B cell (primary cell): ENCODE results near the gene NFAM1. TPM values are rescaled to one million over a fixed set of nuclear protein-coding genes. Genes with fewer than 3 reads are reported as not detected.

Experiments used
- ATAC-seq: fragments of 200-7000 bp; cut with Tn5 transposase; one replicate; pipeline ENCODE4 v1.10.0; 2021; ENCODE audit warnings: low read depth, mild to moderate bottlenecking, moderate number of reproducible peaks, moderate library complexity
- CTCF ChIA-PET: fragments of 350-600 bp; sonication (Branson Sonifier 250); formaldehyde crosslinking; loops from one replicate; lab custom pipeline; 2021; ENCODE audit warnings: antibody characterized with exemption, inconsistent platforms; lab: Charles Lee
- POLR2A ChIA-PET: fragments of 350-600 bp; sonication (Branson Sonifier 250); formaldehyde crosslinking; loops from one replicate; lab custom pipeline; 2021; ENCODE audit warnings: antibody characterized with exemption; lab: Charles Lee
- DNase-seq: peaks from one replicate; pipeline ENCODE4 v3.0.0; 2013
- H2AFZ ChIP-seq: 2 replicates; pipeline ENCODE4 v1.6.1; 2012; ENCODE audit warnings: mild to moderate bottlenecking, low read depth, low read length; ENCODE audit not compliant: insufficient read depth, poor library complexity, severe bottlenecking
- H3K27ac ChIP-seq, 2 donors: 1 replicate in 1 of 2; 2 replicates in 1 of 2; pipeline ENCODE4 v1.5.1; 2012 to 2013; ENCODE audit warnings: low read length in 2 of 2, mild to moderate bottlenecking in 2 of 2, moderate library complexity in 1 of 2
- H3K27me3 ChIP-seq, 4 experiments: fragments of 200-600 bp in 1 of 4; sonication (generic) in 1 of 4; replicated peaks in 1 of 4; 1 replicate in 2 of 4; 2 replicates in 2 of 4; pipeline versions ENCODE4 v1.6.1 to v1.7.0; 2013 to 2016; ENCODE audit warnings: low read length in 3 of 4, mild to moderate bottlenecking in 2 of 4, mixed read lengths in 1 of 4, moderate library complexity in 1 of 4; ENCODE audit not compliant: insufficient read depth in 4 of 4, control insufficient read depth in 3 of 4; ENCODE audit errors: control extremely low read depth in 1 of 4
- H3K36me3 ChIP-seq, 2 experiments: replicated peaks in 1 of 2; 1 replicate in 1 of 2; 2 replicates in 1 of 2; pipeline versions ENCODE4 v1.6.1 to v1.7.1; 2013; ENCODE audit warnings: low read length in 1 of 2; ENCODE audit not compliant: insufficient read depth in 2 of 2, control insufficient read depth in 1 of 2; ENCODE audit errors: control extremely low read depth in 1 of 2, extremely low read depth in 1 of 2
- H3K4me1 ChIP-seq, 2 donors: fragments of 200-600 bp in 1 of 2; sonication (generic) in 1 of 2; 1 replicate in 1 of 2; 2 replicates in 1 of 2; pipeline versions ENCODE4 v1.5.1 to v1.6.1; 2013 to 2017; ENCODE audit warnings: low read length in 2 of 2; ENCODE audit not compliant: control insufficient read depth in 2 of 2, insufficient read depth in 2 of 2
- H3K4me2 ChIP-seq: replicated peaks from 2 replicates; pipeline ENCODE3; 2012; ENCODE audit warnings: mild to moderate bottlenecking, low read depth, low read length; ENCODE audit not compliant: poor library complexity, severe bottlenecking
- H3K4me3 ChIP-seq, 5 experiments: fragments of 200-600 bp in 1 of 5; sonication (generic) in 1 of 5; 1 replicate in 3 of 5; 2 replicates in 2 of 5; pipeline versions ENCODE4 v1.5.1 to v1.7.0; 2011 to 2016; ENCODE audit warnings: low read length in 4 of 5, mild to moderate bottlenecking in 4 of 5, low read depth in 2 of 5, control low read depth in 1 of 5, moderate library complexity in 1 of 5; ENCODE audit not compliant: insufficient read depth in 1 of 5; ENCODE audit errors: control extremely low read depth in 1 of 5, extremely low read depth in 1 of 5
- H3K79me2 ChIP-seq: fragments of 200-600 bp; sonication (generic); one replicate; pipeline ENCODE4 v1.6.0; 2016; ENCODE audit warnings: low read length; ENCODE audit not compliant: control insufficient read depth, insufficient read depth
- H3K9ac ChIP-seq: fragments of 200-600 bp; sonication (generic); 2 replicates; pipeline ENCODE4 v1.6.1; 2017; ENCODE audit warnings: mild to moderate bottlenecking, low read length, moderate library complexity
- H3K9me3 ChIP-seq, 3 donors: one replicate each; pipeline versions ENCODE4 v1.6.1 to v1.7.1; 2013; ENCODE audit warnings: low read length in 2 of 3; ENCODE audit not compliant: control insufficient read depth in 2 of 3, insufficient read depth in 1 of 3; ENCODE audit errors: control extremely low read depth in 1 of 3
- H4K20me1 ChIP-seq: 2 replicates; pipeline ENCODE4 v1.6.0; 2012; ENCODE audit warnings: mild to moderate bottlenecking, low read length; ENCODE audit not compliant: insufficient read depth, control insufficient read depth, poor library complexity, severe bottlenecking
- H3K27ac Mint-ChIP-seq: one replicate; pipeline ENCODE4 v1.8.0; 2021; ENCODE audit warnings: mixed read lengths
- H3K27me3 Mint-ChIP-seq: one replicate; pipeline ENCODE4 v1.8.0; 2021; ENCODE audit warnings: mixed read lengths
- H3K4me1 Mint-ChIP-seq: one replicate; pipeline ENCODE4 v1.8.0; 2021; ENCODE audit warnings: mixed read lengths
- H3K4me3 Mint-ChIP-seq: one replicate; pipeline ENCODE4 v1.8.0; 2021; ENCODE audit warnings: mixed read lengths
- H3K9me3 Mint-ChIP-seq: one replicate; pipeline ENCODE4 v1.8.0; 2022; ENCODE audit warnings: mixed read lengths; ENCODE audit not compliant: insufficient read depth
- EZH2 ChIP-seq: IDR thresholded peaks from 2 replicates; pipeline ENCODE4 v1.6.1; 2012; ENCODE audit warnings: borderline replicate concordance, low read depth, mild to moderate bottlenecking, moderate library complexity, low read length; ENCODE audit not compliant: insufficient read depth, poor library complexity, severe bottlenecking
- WGBS: methylation state at CpG from one replicate; pipeline ENCODE4 v1.1.5; 2013; ENCODE audit warnings: missing lambda C conversion rate; ENCODE audit not compliant: insufficient coverage; 5-methylcytosine and 5-hydroxymethylcytosine counted together
- intact Hi-C: fragments of 100-400 bp; cut with micrococcal nuclease; formaldehyde crosslinking; loops from one replicate; pipeline ENCODE4 v1.10.0; 2022
- polyA plus RNA-seq: library from polyadenylated mRNA; depleted of rRNA; stranded (reverse); fragments of >200 nt; gene quantifications from 2 replicates; pipeline ENCODE4 v1.2.3, GENCODE V29; 2012
- total RNA-seq, 2 donors: library from RNA; stranded (reverse); fragments of 120-200 nt in 1 of 2; gene quantifications; 1 replicate in 1 of 2; 2 replicates in 1 of 2; pipeline versions ENCODE4 v1.2.3 to v1.2.4, GENCODE V29; 2013 to 2022
- TF ChIP-seq, protein P1 (sequence below): fragments of 200-600 bp; IDR thresholded peaks from one replicate; pipeline ENCODE4 v1.8.0; 2022; ENCODE audit warnings: antibody characterized with exemption, mild to moderate bottlenecking

NFAM1 gene
- total and polyA plus RNA-seq, 2 donors (not counting 1 experiment from before 2014, with no cell fraction given), result 0.27 to 0.52 TPM

DNA sequence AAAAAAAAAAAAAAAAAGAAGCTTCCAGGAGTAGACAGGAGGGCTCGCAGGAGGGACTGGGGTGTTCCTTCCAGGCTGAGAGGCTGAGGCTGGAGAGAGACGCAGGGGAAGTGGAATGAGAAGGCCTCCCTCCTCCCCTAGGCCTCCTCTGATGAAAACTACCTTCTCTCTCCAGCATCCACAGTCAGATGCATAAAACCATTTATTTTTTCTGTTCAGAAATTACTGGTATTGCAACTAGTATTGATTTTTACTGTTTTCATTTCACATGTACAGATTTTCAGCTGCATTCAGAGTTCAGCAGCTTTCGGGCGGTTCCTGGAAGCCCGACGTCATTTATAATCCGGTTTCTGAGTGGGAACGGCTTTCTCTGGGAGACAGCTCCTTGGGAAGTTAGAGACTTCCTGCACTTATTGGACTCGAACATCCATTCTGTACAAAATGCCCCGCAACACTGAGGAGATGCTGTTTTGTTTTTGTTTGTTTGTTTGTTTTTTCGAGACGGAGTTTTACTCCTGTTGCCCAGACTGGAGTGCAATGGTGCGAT is 6.9 kb upstream of the NFAM1 start:
- Histone ChIP-seq H4K20me1 (no peaks in the 10 kb centered on the region), H3K27ac (no peak overlapping the region), H3K36me3 (no peaks in the 10 kb centered on the region), H3K9ac (no peak overlapping the region), H3K4me2 (peak overlapping the region; percentile 60), H3K79me2 (no peaks in the 10 kb centered on the region), H3K4me1 (peaks cover 42 to 54% of the 10 kb centered on the region in 2 donors), H2AFZ (no peak overlapping the region), H3K27me3 (peaks cover 0 to 45% (median 13%) of the 10 kb centered on the region in 4 experiments), H3K9me3 (peaks cover 0 to 3% (median 0%) of the 10 kb centered on the region in 3 donors), H3K4me3 (no peak overlapping the region)
- WGBS, result 98% methylated on average over 10 of the region's 13 CpGs
- no peak for TF ChIP-seq EZH2
- TF ChIP-seq, protein P1, sequence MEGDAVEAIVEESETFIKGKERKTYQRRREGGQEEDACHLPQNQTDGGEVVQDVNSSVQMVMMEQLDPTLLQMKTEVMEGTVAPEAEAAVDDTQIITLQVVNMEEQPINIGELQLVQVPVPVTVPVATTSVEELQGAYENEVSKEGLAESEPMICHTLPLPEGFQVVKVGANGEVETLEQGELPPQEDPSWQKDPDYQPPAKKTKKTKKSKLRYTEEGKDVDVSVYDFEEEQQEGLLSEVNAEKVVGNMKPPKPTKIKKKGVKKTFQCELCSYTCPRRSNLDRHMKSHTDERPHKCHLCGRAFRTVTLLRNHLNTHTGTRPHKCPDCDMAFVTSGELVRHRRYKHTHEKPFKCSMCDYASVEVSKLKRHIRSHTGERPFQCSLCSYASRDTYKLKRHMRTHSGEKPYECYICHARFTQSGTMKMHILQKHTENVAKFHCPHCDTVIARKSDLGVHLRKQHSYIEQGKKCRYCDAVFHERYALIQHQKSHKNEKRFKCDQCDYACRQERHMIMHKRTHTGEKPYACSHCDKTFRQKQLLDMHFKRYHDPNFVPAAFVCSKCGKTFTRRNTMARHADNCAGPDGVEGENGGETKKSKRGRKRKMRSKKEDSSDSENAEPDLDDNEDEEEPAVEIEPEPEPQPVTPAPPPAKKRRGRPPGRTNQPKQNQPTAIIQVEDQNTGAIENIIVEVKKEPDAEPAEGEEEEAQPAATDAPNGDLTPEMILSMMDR, result no peak
- ATAC-seq (no peak), DNase-seq (no peak)
- Mint-ChIP-seq H3K27me3 (peaks cover 27% of the 10 kb centered on the region), H3K9me3 (no peaks in the 10 kb centered on the region), H3K4me3 (peak overlapping the region; percentile 80), H3K27ac (no peak overlapping the region), H3K4me1 (peaks cover 43% of the 10 kb centered on the region)
- ChIA-PET POLR2A (interaction anchor here (1.1 to 1.7 kb wide), 2 partner anchors 42 to 514 kb away, joined by 5 to 7 read pairs; no protein-coding TSS in a partner anchor), CTCF (interaction anchor here (0.6 to 10.7 kb wide), 13 partner anchors 22 to 498 kb away, joined by 3 to 131 read pairs (median 6); partner anchors contain the start of gene NDUFA6)
- intact Hi-C loops, result loop anchor here (5.0 to 10.0 kb wide), 2 partner anchors 127 to 744 kb away; partner anchors contain the start of gene MEI1

DNA sequence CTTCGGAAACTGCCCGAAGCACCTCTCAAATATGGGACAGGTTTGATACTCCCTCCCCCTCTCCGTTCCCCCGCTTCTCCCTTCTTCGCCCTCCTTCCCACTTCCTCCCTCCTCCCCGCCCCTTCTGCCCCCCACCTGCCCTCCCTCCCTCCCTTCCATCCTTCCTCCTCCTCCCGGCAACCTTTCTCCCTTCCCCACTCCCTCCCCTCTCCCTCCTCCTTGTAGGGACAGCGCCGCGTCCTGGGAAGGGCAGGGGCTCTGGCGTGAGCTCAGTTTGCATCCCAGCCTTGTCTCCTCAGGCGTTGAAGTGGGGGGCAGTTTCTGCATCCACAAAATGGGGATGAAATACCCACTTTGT is 6.1 kb upstream of the NFAM1 start:
- Histone ChIP-seq H3K9me3 (peaks cover 0 to 3% (median 0%) of the 10 kb centered on the region in 3 donors), H3K27me3 (peaks cover 0 to 52% (median 16%) of the 10 kb centered on the region in 4 experiments), H3K79me2 (no peaks in the 10 kb centered on the region), H3K9ac (peak overlapping the region; percentile 69), H3K4me2 (peak overlapping the region; percentile 99), H3K27ac (no peak overlapping the region), H2AFZ (no peak overlapping the region), H4K20me1 (no peaks in the 10 kb centered on the region), H3K4me3 (peak overlapping the region in 2 of 5 experiments; percentile 41 to 73), H3K4me1 (peaks cover 36 to 46% of the 10 kb centered on the region in 2 donors), H3K36me3 (no peaks in the 10 kb centered on the region)
- ATAC-seq (no peak), DNase-seq (no peak)
- ChIA-PET CTCF (interaction anchor here (0.7 to 10.7 kb wide), 27 partner anchors 9 to 498 kb away, joined by 3 to 131 read pairs (median 4); partner anchors contain the start of genes NDUFA6, SEPTIN3 and SMIM45), POLR2A (interaction anchor here (0.5 to 1.7 kb wide), 3 partner anchors 41 to 402 kb away, joined by 3 to 5 read pairs (median 5); partner anchors contain the start of gene NDUFA6)
- TF ChIP-seq, protein P1, result no peak
- no peak for TF ChIP-seq EZH2
- H3K4me1 Mint-ChIP-seq, result peaks cover 37% of the 10 kb centered on the region
- no peaks in the 10 kb centered on the region for H3K9me3 Mint-ChIP-seq
- H3K27me3 Mint-ChIP-seq, result peaks cover 35% of the 10 kb centered on the region
- 23% methylated on average over 7 of the region's 12 CpGs for WGBS
- H3K4me3 Mint-ChIP-seq, result peak overlapping the region; percentile 86
- H3K27ac Mint-ChIP-seq, result peak overlapping the region; percentile 20
- intact Hi-C loops, result loop anchor here (5.0 to 10.0 kb wide), 2 partner anchors 126 to 743 kb away; partner anchors contain the start of gene MEI1
